HL-60 (cell line): ENCODE data around the gene DYNC1I2.

Experiments
- DNase-seq, 2 experiments: peaks; one replicate each; pipeline ENCODE4 v3.0.0-alpha.2; 2010 to 2020; ENCODE audit warnings: low read depth in 1 of 2, low spot score in 1 of 2
- H3K27ac ChIP-seq: fragments of 250-450 bp; sonication (Bioruptor Pico); replicated peaks from 2 replicates; pipeline ENCODE4 v1.5.1; 2020; ENCODE audit warnings: mild to moderate bottlenecking, moderate library complexity
- H3K27me3 ChIP-seq: fragments of 250-450 bp; sonication (Bioruptor Pico); 2 replicates; pipeline ENCODE4 v1.5.1; 2021; ENCODE audit warnings: mild to moderate bottlenecking, moderate library complexity; ENCODE audit not compliant: insufficient read depth, poor library complexity, severe bottlenecking
- H3K4me3 ChIP-seq: replicated peaks from 2 replicates; pipeline ENCODE4 v1.5.1; 2011; ENCODE audit warnings: mild to moderate bottlenecking, control low read depth, low read length; ENCODE audit not compliant: insufficient read depth
- CTCF ChIP-seq: IDR thresholded peaks from one replicate; pipeline ENCODE4 v1.5.1; 2011; ENCODE audit warnings: low read length, control low read depth, inconsistent platforms; ENCODE audit not compliant: insufficient read depth
- GABPA ChIP-seq: IDR thresholded peaks from 2 replicates; pipeline ENCODE4 v1.6.1; 2012; ENCODE audit warnings: low read depth
- POLR2AphosphoS5 ChIP-seq: IDR thresholded peaks from 2 replicates; pipeline ENCODE4 v1.6.1; 2012; ENCODE audit warnings: low read depth
- REST ChIP-seq: IDR thresholded peaks from 2 replicates; pipeline ENCODE4 v1.6.1; 2012; ENCODE audit warnings: low read depth; ENCODE audit not compliant: insufficient replicate concordance
- SPI1 ChIP-seq: IDR thresholded peaks from 2 replicates; pipeline ENCODE4 v1.6.1; 2012; ENCODE audit warnings: low read depth, mild to moderate bottlenecking, borderline replicate concordance

DYNC1I2 gene

GRCh38 chr2:171709011-171709685 lies 21.9 kb downstream of the DYNC1I2 start:
- no peaks in the 10 kb centered on the region for H3K27me3 ChIP-seq
- TF ChIP-seq GABPA = no peak
- DNase-seq = no peak
- no peak overlapping the region for H3K27ac ChIP-seq
- no peak overlapping the region for H3K4me3 ChIP-seq

GRCh38 chr2:171711351-171711750 lies 24.1 kb downstream of the DYNC1I2 start:
- no peaks in the 10 kb centered on the region for H3K27me3 ChIP-seq
- no peak overlapping the region for H3K27ac ChIP-seq
- TF ChIP-seq SPI1 (no peak), POLR2AphosphoS5 (no peak), CTCF (no peak), GABPA (no peak), REST (no peak)
- no peak for DNase-seq
- no peak overlapping the region for H3K4me3 ChIP-seq

GRCh38 chr2:171712051-171712450 lies 24.8 kb downstream of the DYNC1I2 start:
- DNase-seq = no peak
- TF ChIP-seq SPI1 (no peak), POLR2AphosphoS5 (no peak), GABPA (no peak), REST (no peak), CTCF (no peak)
- Histone ChIP-seq H3K4me3 (no peak overlapping the region), H3K27ac (no peak overlapping the region), H3K27me3 (no peaks in the 10 kb centered on the region)

- no peak for DNase-seq
Measured at GRCh38 chr2:171718720-171719119, 31.5 kb downstream of the DYNC1I2 start.

More at GRCh38 chr2:171718720-171719119, 31.5 kb downstream of the DYNC1I2 start:
- Histone ChIP-seq H3K4me3 (no peak overlapping the region), H3K27ac (no peak overlapping the region), H3K27me3 (no peaks in the 10 kb centered on the region)
- TF ChIP-seq SPI1 (no peak), POLR2AphosphoS5 (no peak), CTCF (no peak), GABPA (no peak), REST (no peak)
